ENCODE results near the gene EPB41L4B. TPM values are rescaled to one million over a fixed set of nuclear protein-coding genes. Genes with fewer than 3 reads are reported as not detected.

EPB41L4B gene
- total and polyA plus RNA-seq, 2 of the 13 experiments (the other 11 are each of a cell fraction or from before 2014, with no cell fraction given): 17.6 to 22.1 TPM

GRCh38 chr9:109320742-109321448 is at the start of gene EPB41L4B (continued):
- TF ChIP-seq, protein P1, sequence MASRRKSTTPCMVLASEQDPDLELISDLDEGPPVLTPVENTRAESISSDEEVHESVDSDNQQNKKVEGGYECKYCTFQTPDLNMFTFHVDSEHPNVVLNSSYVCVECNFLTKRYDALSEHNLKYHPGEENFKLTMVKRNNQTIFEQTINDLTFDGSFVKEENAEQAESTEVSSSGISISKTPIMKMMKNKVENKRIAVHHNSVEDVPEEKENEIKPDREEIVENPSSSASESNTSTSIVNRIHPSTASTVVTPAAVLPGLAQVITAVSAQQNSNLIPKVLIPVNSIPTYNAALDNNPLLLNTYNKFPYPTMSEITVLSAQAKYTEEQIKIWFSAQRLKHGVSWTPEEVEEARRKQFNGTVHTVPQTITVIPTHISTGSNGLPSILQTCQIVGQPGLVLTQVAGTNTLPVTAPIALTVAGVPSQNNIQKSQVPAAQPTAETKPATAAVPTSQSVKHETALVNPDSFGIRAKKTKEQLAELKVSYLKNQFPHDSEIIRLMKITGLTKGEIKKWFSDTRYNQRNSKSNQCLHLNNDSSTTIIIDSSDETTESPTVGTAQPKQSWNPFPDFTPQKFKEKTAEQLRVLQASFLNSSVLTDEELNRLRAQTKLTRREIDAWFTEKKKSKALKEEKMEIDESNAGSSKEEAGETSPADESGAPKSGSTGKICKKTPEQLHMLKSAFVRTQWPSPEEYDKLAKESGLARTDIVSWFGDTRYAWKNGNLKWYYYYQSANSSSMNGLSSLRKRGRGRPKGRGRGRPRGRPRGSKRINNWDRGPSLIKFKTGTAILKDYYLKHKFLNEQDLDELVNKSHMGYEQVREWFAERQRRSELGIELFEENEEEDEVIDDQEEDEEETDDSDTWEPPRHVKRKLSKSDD (CRISPR knock-in tag; IDR thresholded peaks at IDR 0.05; ENCODE audit: low read depth): no peak
- TF ChIP-seq KAT7 (CRISPR knock-in tag; IDR thresholded peaks at IDR 0.05; ENCODE audit: borderline replicate concordance): peak; percentile 80; the same call in 1 of the 2 replicates
- TF ChIP-seq ZFP62 (CRISPR knock-in tag; IDR thresholded peaks at IDR 0.05): no peak
- no peak for TF ChIP-seq PRPF4 (IDR thresholded peaks at IDR 0.05; ENCODE audit: low read depth, low read length, poor library complexity, severe bottlenecking)
- TF ChIP-seq, protein P2, sequence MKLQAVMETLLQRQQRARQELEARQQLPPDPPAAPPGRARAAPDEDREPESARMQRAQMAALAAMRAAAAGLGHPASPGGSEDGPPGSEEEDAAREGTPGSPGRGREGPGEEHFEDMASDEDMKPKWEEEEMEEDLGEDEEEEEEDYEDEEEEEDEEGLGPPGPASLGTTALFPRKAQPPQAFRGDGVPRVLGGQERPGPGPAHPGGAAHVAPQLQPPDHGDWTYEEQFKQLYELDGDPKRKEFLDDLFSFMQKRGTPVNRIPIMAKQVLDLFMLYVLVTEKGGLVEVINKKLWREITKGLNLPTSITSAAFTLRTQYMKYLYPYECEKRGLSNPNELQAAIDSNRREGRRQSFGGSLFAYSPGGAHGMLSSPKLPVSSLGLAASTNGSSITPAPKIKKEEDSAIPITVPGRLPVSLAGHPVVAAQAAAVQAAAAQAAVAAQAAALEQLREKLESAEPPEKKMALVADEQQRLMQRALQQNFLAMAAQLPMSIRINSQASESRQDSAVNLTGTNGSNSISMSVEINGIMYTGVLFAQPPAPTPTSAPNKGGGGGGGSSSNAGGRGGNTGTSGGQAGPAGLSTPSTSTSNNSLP (IDR thresholded peaks at IDR 0.05; ENCODE audit: low read depth, low read length): 0 out of 2 replicates have a peak, but pooled peaks have one; percentile 24
- TF ChIP-seq ZNF235 (CRISPR knock-in tag; IDR thresholded peaks at IDR 0.05; ENCODE audit: borderline replicate concordance): peak; percentile 72; the same call in 1 of the 2 replicates
- TF ChIP-seq NR2F1 (CRISPR knock-in tag; IDR thresholded peaks at IDR 0.05): no peak
- peak; percentile 84 for TF ChIP-seq RXRB (CRISPR knock-in tag; IDR thresholded peaks at IDR 0.05; ENCODE audit: borderline replicate concordance)
- TF ChIP-seq SAP130 (CRISPR knock-in tag; IDR thresholded peaks at IDR 0.05; ENCODE audit: low read depth): peak; percentile 96
- TF ChIP-seq HOXA7 (CRISPR knock-in tag; IDR thresholded peaks at IDR 0.05): no peak
- peak in 1 of 2 experiments; percentile 58; a peak in 2 of 4 replicates for TF ChIP-seq REST (IDR thresholded peaks at IDR 0.05; ENCODE audit: borderline replicate concordance in 1 of 2, low read depth in 1 of 2, low read length in 2 of 2)
- TF ChIP-seq PCBP1 (IDR thresholded peaks at IDR 0.05; ENCODE audit: borderline replicate concordance, low read depth, low read length): no peak
- TF ChIP-seq ZNF382 (CRISPR knock-in tag; IDR thresholded peaks at IDR 0.05; ENCODE audit: borderline replicate concordance): no peak
- peak; percentile 84 for TF ChIP-seq SIN3A (IDR thresholded peaks at IDR 0.05; ENCODE audit: borderline replicate concordance, low read depth, low read length)
- TF ChIP-seq ZNF674 (CRISPR knock-in tag; IDR thresholded peaks at IDR 0.05; ENCODE audit: low read depth): no peak

Measured in HepG2 (cell line).